Measurements from ENCODE around the gene IL4R. TPM values are rescaled to one million over a fixed set of nuclear protein-coding genes. Genes with fewer than 3 reads are reported as not detected.

IL4R gene
- total RNA-seq (2022) (32.6 and 34.4 TPM in 2 replicates), Bru-seq, nascent RNA (percentile 69 among the genes with signal in this experiment), BruChase-seq, experiment 1, labeled RNA remaining after a 2-hour chase (percentile 70 among the genes with signal in this experiment), BruChase-seq, experiment 2, labeled RNA remaining after a 6-hour chase (percentile 68 among the genes with signal in this experiment)
- long read RNA-seq, transcript IL4R-202 (11 exons, 3,685 nt): major isoform, 5 of 24 reads
- long read RNA-seq, partial matches to known transcripts: 0 of 24 reads
- long read RNA-seq, other reads (novel, unspliced or antisense): 14 of 24 reads

GRCh38 chr16:27313422-27314160 is at the start of gene IL4R:
IL4R (plus strand) TSS chr16:27313974; CDS start chr16:27340204, 26,230 bp downstream.
- Mint-ChIP-seq H3K9me3 (ENCODE audit: unreplicated experiment) (no peaks in the 10 kb centered on the region), H3K4me1 (ENCODE audit: low read depth, unreplicated experiment) (peaks cover 25% of the 10 kb centered on the region), H3K4me3 (ENCODE audit: unreplicated experiment) (peak within 1 kb of the TSS; percentile 88), H3K27me3 (ENCODE audit: insufficient read depth, unreplicated experiment) (no peaks in the 10 kb centered on the region), H3K36me3 (ENCODE audit: insufficient read depth, unreplicated experiment) (peaks cover 6% of the 10 kb centered on the region), H3K27ac (ENCODE audit: unreplicated experiment) (peak within 1 kb of the TSS; percentile 90)
- Histone ChIP-seq H3K36me3 (ENCODE audit: control insufficient read depth, insufficient read depth, low read length) (no peaks in the 10 kb centered on the region), H3K27me3 (replicated peaks; ENCODE audit: control insufficient read depth, insufficient read depth, low read length) (no peaks in the 10 kb centered on the region), H3K4me1 (peaks cover 32% of the 10 kb centered on the region), H3K4me3 (ENCODE audit: low read depth, low read length) (peak within 1 kb of the TSS; percentile 83), H3K9me3 (no peaks in the 10 kb centered on the region)
- CTCF ChIA-PET: no interaction called here
- peak; percentile 85 to 88 for DNase-seq
- TF ChIP-seq CTCF (IDR thresholded peaks at IDR 0.05; ENCODE audit: insufficient read depth in 1 of 2, low read depth in 1 of 2, low read length in 1 of 2, severe bottlenecking in 1 of 2, unreplicated experiment in 1 of 2): no peak
- intact Hi-C loops (cut with micrococcal nuclease; ENCODE audit: unreplicated experiment): loop anchor here (2.0 to 10.0 kb wide), 3 partner anchors 45 to 79 kb away; partner anchors contain the start of gene NSMCE1
- POLR2A ChIA-PET: no interaction called here
- no TSS peak for BruUV-seq (replicated peaks)

GRCh38 chr16:27264151-27264550 is 49.6 kb upstream of the IL4R start:
- Mint-ChIP-seq H3K36me3 (ENCODE audit: insufficient read depth, unreplicated experiment) (peaks cover 6% of the 10 kb centered on the region), H3K27me3 (ENCODE audit: insufficient read depth, unreplicated experiment) (no peaks in the 10 kb centered on the region), H3K27ac (ENCODE audit: unreplicated experiment) (peak overlapping the region; percentile 29), H3K4me3 (ENCODE audit: unreplicated experiment) (peak overlapping the region; percentile 47), H3K9me3 (ENCODE audit: unreplicated experiment) (no peaks in the 10 kb centered on the region), H3K4me1 (ENCODE audit: low read depth, unreplicated experiment) (peaks cover 22% of the 10 kb centered on the region)
- TF ChIP-seq CTCF (IDR thresholded peaks at IDR 0.05; ENCODE audit: insufficient read depth in 1 of 2, low read depth in 1 of 2, low read length in 1 of 2, severe bottlenecking in 1 of 2, unreplicated experiment in 1 of 2): no peak
- DNase-seq: peak; percentile 47 to 53
- H3K9me3 ChIP-seq: no peaks in the 10 kb centered on the region
- ChIA-PET CTCF (interaction anchor here (0.9 kb wide), 1 partner anchor 104 kb away, joined by 3 read pairs; no protein-coding TSS in a partner anchor), POLR2A (no interaction called here)
- BruUV-seq (replicated peaks): no TSS peak
- H3K36me3 ChIP-seq (ENCODE audit: control insufficient read depth, insufficient read depth, low read length): no peaks in the 10 kb centered on the region
- intact Hi-C loops (cut with micrococcal nuclease; ENCODE audit: unreplicated experiment): no loop called here
- no peaks in the 10 kb centered on the region for H3K27me3 ChIP-seq (replicated peaks; ENCODE audit: control insufficient read depth, insufficient read depth, low read length)
- no peak overlapping the region for H3K4me3 ChIP-seq (ENCODE audit: low read depth, low read length)
- peaks cover 12% of the 10 kb centered on the region for H3K4me1 ChIP-seq

DNA sequence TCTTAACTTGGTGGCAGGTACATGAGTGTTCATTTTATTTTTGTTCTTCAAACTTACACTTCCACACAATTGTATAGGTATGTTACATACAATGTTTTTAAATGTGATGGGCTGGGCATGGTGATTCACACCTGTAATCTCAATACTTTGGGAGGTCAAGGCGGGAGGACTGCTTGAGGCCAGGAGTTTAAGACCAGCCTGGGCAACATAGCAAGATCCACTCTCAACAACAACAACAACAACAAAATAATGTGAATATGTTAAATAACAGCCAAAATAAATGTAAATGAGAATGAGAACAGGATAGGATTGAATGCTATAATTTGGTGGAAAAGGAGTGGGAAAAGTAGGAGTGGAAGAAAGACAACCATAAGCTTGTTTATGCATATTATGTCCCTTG is 47.8 kb upstream of the IL4R start:
- Mint-ChIP-seq H3K9me3 (ENCODE audit: unreplicated experiment) (no peaks in the 10 kb centered on the region), H3K27ac (ENCODE audit: unreplicated experiment) (no peak overlapping the region), H3K36me3 (ENCODE audit: insufficient read depth, unreplicated experiment) (peaks cover 6% of the 10 kb centered on the region), H3K4me3 (ENCODE audit: unreplicated experiment) (no peak overlapping the region), H3K4me1 (ENCODE audit: low read depth, unreplicated experiment) (peaks cover 19% of the 10 kb centered on the region), H3K27me3 (ENCODE audit: insufficient read depth, unreplicated experiment) (no peaks in the 10 kb centered on the region)
- POLR2A ChIA-PET: no interaction called here
- Histone ChIP-seq H3K27me3 (replicated peaks; ENCODE audit: control insufficient read depth, insufficient read depth, low read length) (no peaks in the 10 kb centered on the region), H3K4me1 (peaks cover 12% of the 10 kb centered on the region), H3K36me3 (ENCODE audit: control insufficient read depth, insufficient read depth, low read length) (no peaks in the 10 kb centered on the region), H3K4me3 (ENCODE audit: low read depth, low read length) (no peak overlapping the region), H3K9me3 (no peaks in the 10 kb centered on the region)
- intact Hi-C loops (cut with micrococcal nuclease; ENCODE audit: unreplicated experiment): no loop called here
- BruUV-seq (replicated peaks): no TSS peak
- DNase-seq: no peak
- CTCF ChIA-PET: no interaction called here
- TF ChIP-seq CTCF (IDR thresholded peaks at IDR 0.05; ENCODE audit: insufficient read depth in 1 of 2, low read depth in 1 of 2, low read length in 1 of 2, severe bottlenecking in 1 of 2, unreplicated experiment in 1 of 2): no peak

Data from Caco-2 (cell line).